NCI-H526 treated with DMSO at 0.1 percent for 48 hours (cell line): Measurements from ENCODE around the gene C4orf51.

ENCODE experiments used
- DNase-seq: peaks from one replicate; lab custom pipeline; 2025; lab: John Stamatoyannopoulos, UW

Gene C4orf51

DNA sequence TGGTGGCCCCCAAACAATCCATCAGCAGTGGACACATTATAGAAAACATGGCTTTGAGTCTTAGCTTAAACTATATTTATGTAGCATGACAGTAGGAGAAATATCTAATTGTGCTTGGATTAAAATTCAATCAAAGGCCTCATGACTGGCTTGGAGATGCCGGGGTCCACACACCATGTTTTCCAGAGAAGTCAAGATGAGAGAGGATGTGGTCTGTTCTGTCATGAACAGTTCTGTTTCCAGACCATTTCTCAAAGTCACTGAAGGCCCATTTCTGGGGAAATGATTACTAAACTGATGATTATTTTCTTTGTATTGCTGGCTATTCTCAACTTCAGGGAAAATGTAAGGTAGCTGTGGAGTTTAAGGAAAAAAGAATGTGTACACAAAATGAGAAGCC, 76.3 kb downstream of the C4orf51 start:
- DNase-seq, result no peak

GRCh38 chr4:145757188-145757587, 77.2 kb downstream of the C4orf51 start:
- DNase-seq, result no peak

DNA sequence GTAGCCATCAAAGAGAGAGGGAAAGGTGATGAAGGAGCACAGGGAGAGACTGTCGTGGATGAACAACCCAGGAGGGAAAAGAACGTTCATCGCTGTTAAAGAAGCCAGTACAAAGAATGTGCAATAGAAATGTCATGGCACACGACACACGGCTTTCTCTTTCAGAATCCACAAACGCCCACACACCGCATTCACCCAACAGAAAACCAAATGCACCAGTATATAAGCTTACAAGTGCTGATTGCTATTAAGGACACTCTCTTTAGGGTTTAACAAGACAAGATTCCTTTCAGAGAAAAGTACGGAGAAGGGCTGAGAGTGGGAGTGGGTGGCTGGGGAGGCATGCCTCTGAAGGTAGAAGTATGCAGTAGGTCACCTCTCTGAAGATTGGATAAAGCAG, 80.2 kb downstream of the C4orf51 start:
- DNase-seq, result no peak

- no peak for DNase-seq
Observed at GRCh38 chr4:145760961-145761929, 81.3 kb downstream of the C4orf51 start.

- DNase-seq, result no peak
Observed at GRCh38 chr4:145762719-145763118, 82.8 kb downstream of the C4orf51 start.

DNA sequence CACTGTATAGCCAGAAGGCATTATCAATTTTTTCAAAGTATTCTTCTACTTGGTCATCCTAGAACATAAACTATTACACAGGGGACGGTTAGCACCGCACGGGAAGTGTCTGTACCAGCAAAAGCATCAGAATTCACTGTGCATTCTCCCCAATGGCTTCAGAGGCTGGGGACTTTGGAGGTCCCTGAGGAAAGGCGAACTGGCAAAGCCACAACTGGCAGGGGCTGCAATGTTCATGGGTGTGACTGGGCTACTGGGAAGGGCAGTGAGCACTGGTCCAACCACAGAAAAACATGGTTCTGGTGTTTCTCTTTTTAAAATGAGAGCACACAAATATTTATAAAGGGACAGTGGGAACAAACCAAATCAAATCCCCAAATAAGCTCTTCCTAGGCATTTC, 83.5 kb downstream of the C4orf51 start:
- no peak for DNase-seq

DNA sequence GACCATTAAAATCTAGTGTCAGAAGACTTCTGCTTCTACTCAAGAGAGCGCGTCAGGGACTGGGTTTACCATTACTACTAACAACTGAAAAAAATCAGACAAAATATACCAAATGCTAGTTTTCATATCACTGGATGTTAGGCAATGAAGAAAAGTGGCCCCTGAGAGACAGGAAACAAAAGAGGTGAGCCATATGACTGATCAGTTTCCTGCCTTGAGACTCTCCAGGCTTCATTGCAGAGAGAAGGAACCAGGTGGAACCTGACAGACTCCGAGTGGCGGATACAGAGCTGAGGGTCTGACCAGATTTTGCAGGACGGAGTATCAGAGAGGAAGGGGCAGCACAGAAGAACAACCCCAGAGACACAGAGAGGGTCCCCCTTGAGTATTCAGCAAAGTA, 86.3 kb downstream of the C4orf51 start:
- no peak for DNase-seq

GRCh38 chr4:145769450-145770037, 89.6 kb downstream of the C4orf51 start:
- no peak for DNase-seq

DNA sequence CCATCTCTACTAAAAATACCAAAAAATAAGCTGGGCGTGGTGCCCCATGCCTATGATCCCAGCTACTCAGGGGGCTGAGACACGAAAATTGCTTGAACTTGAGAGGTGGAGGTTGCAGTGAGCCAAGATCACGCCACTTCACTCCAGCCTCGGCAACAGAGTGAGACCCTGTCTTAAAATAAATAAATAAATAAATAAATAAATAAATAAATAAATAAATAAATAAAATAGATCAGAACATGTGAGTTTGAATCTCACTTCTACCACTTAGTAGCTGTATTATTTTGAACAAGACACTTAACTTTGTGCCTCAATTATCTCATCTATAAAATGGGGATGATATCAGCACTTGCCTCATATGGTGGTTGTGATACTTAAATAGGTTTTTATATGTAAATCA, 90.2 kb downstream of the C4orf51 start:
- no peak for DNase-seq

DNA sequence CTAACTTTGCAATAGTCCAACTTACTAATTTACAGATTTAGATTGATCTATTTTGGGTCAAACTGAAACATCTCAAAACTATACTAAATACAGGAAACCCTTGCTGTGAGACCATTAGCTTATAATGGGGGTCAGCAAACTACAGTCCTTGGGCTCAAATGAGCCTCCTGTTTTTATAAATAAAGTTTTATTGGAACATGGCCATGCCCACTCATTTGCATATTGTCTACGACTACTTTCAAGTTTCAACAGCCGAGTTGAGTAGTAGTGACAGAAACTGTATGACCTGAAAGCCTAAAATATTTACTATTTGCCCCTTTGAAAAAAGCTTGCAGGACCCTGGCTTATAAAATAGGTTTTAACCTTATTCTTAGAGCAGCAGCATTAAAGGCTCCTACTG, 92.4 kb downstream of the C4orf51 start:
- no peak for DNase-seq

GRCh38 chr4:145773581-145774234, 93.8 kb downstream of the C4orf51 start:
- no peak for DNase-seq

DNA sequence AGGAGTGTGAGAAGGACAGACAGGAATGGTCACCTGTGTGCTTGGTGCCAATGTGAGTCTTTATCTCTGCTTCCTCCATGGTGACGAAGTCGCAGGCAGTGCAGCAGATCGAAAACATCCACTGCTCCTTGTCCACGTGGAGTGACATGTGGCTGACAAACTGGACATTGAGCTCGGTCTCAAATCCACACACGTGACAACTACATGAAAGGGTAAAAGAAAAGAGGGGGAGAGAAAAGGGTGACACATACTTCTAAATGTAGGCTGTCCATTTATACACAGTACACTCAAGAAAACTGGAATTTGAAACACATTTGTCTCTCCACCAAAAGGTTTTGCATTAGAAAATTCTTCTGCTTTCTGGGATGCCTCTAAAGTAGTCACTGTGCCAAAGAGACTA, 94.5 kb downstream of the C4orf51 start:
- no peak for DNase-seq

DNA sequence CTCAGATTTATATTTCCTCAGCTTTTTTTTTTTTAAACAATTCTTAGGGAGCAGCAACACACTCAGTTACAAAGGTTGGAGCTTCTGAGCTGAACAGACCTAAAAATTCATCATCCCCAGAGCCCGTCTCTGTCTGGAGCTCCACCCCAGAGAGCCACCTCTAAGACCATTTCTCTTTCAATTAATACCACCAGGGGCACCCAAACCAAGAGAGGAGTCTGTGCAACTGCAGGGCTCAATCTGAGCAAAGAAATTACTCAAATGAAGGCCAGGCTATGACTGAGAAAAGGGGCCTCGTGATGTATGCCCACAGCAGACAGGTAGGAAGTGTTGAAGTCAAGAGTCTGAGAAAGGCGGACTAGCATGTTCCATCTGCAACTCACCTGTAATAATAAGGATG, 95.5 kb downstream of the C4orf51 start:
- DNase-seq, result no peak

GRCh38 chr4:145776208-145776607, 96.3 kb downstream of the C4orf51 start:
- DNase-seq, result no peak

- no peak for DNase-seq
Observed at GRCh38 chr4:145779319-145779801, 99.4 kb downstream of the C4orf51 start.

GRCh38 chr4:145781351-145781750, 101.4 kb downstream of the C4orf51 start:
- no peak for DNase-seq
